OCI-LY3 (cell line): ENCODE data around the gene FGD1.

Source experiments
- EZH2phosphoT487 ChIP-seq: fragments of 200-600 bp; shearing (Covaris generic); IDR thresholded peaks from 2 replicates; pipeline ENCODE4 v1.6.1; 2018; ENCODE audit warnings: antibody characterized with exemption, mixed run types, low read depth
- TF ChIP-seq, protein P1 (sequence below): fragments of 200-600, 300-600 bp; sonication (generic); IDR thresholded peaks from 2 replicates; pipeline ENCODE4 v1.5.1; 2014; ENCODE audit warnings: antibody characterized with exemption, low read length, low read depth

DNA sequence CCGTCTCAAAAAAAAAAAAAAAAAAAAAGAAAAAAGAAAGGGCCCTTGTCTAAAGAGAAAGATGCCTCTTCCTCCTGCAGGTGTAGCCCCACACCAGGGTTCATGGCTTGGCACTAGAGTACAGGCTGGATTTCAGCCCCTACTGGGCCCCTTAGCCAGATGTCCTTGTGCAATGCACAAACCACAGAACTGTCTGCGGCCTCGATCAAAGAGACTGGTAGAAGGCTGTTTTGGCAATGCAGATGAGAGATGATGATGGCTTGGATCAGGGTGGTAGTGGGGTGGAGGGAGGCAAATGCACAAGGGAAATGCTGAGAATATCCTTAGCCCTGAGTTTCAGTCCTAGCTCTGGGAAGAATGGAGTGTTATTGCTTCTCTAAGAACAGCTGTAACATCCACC is 82.3 kb downstream of the FGD1 start:
- TF ChIP-seq, protein P1, sequence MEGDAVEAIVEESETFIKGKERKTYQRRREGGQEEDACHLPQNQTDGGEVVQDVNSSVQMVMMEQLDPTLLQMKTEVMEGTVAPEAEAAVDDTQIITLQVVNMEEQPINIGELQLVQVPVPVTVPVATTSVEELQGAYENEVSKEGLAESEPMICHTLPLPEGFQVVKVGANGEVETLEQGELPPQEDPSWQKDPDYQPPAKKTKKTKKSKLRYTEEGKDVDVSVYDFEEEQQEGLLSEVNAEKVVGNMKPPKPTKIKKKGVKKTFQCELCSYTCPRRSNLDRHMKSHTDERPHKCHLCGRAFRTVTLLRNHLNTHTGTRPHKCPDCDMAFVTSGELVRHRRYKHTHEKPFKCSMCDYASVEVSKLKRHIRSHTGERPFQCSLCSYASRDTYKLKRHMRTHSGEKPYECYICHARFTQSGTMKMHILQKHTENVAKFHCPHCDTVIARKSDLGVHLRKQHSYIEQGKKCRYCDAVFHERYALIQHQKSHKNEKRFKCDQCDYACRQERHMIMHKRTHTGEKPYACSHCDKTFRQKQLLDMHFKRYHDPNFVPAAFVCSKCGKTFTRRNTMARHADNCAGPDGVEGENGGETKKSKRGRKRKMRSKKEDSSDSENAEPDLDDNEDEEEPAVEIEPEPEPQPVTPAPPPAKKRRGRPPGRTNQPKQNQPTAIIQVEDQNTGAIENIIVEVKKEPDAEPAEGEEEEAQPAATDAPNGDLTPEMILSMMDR, result no peak
- TF ChIP-seq EZH2phosphoT487, result no peak
